MM.1S (cell line): ENCODE measurements around the gene GABRA1.

Experiments used
- DNase-seq: peaks from one replicate; pipeline ENCODE4 v3.0.0-alpha.2; 2015
- H2AFZ ChIP-seq: fragments of 300-600 bp; sonication (generic); 2 replicates; pipeline ENCODE4 v1.6.0; 2016; ENCODE audit warnings: antibody characterized with exemption, low read length
- H3F3A ChIP-seq: fragments of 300-600 bp; sonication (generic); 2 replicates; pipeline ENCODE4 v1.6.1; 2016; ENCODE audit warnings: mild to moderate bottlenecking, antibody characterized with exemption, low read length, moderate library complexity, mixed read lengths; ENCODE audit not compliant: insufficient read depth
- H3K27ac ChIP-seq: fragments of 300-600 bp; sonication (generic); 2 replicates; pipeline ENCODE4 v1.5.1; 2016; ENCODE audit warnings: mild to moderate bottlenecking, low read length
- H3K27me3 ChIP-seq: fragments of 300-600 bp; sonication (generic); replicated peaks from 2 replicates; pipeline ENCODE4 v1.6.0; 2016; ENCODE audit warnings: low read length; ENCODE audit not compliant: insufficient read depth
- H3K36me3 ChIP-seq: fragments of 300-600 bp; sonication (generic); replicated peaks from 2 replicates; pipeline ENCODE4 v1.6.1; 2016; ENCODE audit warnings: mild to moderate bottlenecking, low read length, mixed read lengths; ENCODE audit not compliant: insufficient read depth
- H3K4me1 ChIP-seq: fragments of 300-600 bp; sonication (generic); 2 replicates; pipeline ENCODE4 v1.6.1; 2016; ENCODE audit warnings: low read length, mixed read lengths
- H3K4me2 ChIP-seq: fragments of 300-600 bp; sonication (generic); 2 replicates; pipeline ENCODE4 v1.6.0; 2016; ENCODE audit warnings: low read depth, low read length
- H3K4me3 ChIP-seq: fragments of 300-600 bp; sonication (generic); 2 replicates; pipeline ENCODE4 v1.5.1; 2016; ENCODE audit warnings: low read length, mixed read lengths
- H3K79me2 ChIP-seq: fragments of 300-600 bp; sonication (generic); 2 replicates; pipeline ENCODE4 v1.6.1; 2016; ENCODE audit warnings: mixed run types, low read length, mixed read lengths
- H3K9ac ChIP-seq: fragments of 300-600 bp; sonication (generic); 2 replicates; pipeline ENCODE4 v1.6.1; 2016; ENCODE audit warnings: low read length, mixed read lengths
- H3K9me2 ChIP-seq: fragments of 300-600 bp; sonication (generic); replicated peaks from 2 replicates; pipeline ENCODE4 v1.6.1; 2016; ENCODE audit warnings: mild to moderate bottlenecking, low read length, mixed read lengths; ENCODE audit not compliant: insufficient read depth
- H3K9me3 ChIP-seq: fragments of 300-600 bp; sonication (generic); replicated peaks from 2 replicates; pipeline ENCODE4 v1.6.1; 2016; ENCODE audit warnings: mild to moderate bottlenecking, low read length, mixed read lengths; ENCODE audit not compliant: insufficient read depth
- H4K20me1 ChIP-seq: fragments of 300-600 bp; sonication (generic); 2 replicates; pipeline ENCODE4 v1.6.1; 2016; ENCODE audit warnings: mild to moderate bottlenecking, low read length, moderate library complexity, mixed read lengths; ENCODE audit not compliant: insufficient read depth
- EZH2 ChIP-seq: fragments of 300-600 bp; sonication (generic); optimal IDR thresholded peaks from 2 replicates; pipeline ENCODE3; 2017; ENCODE audit warnings: low read depth, mild to moderate bottlenecking, antibody characterized with exemption, low read length, mixed read lengths
- EZH2phosphoT487 ChIP-seq: fragments of 300-600 bp; sonication (generic); IDR thresholded peaks from 2 replicates; pipeline ENCODE4 v1.6.1; 2018; ENCODE audit warnings: antibody characterized with exemption, low read length
- TF ChIP-seq, protein P1 (sequence below): fragments of 300-600 bp; sonication (generic); IDR thresholded peaks from 2 replicates; pipeline ENCODE4 v1.5.1; 2016; ENCODE audit warnings: antibody characterized with exemption, low read length, mixed read lengths

The GABRA1 gene

DNA sequence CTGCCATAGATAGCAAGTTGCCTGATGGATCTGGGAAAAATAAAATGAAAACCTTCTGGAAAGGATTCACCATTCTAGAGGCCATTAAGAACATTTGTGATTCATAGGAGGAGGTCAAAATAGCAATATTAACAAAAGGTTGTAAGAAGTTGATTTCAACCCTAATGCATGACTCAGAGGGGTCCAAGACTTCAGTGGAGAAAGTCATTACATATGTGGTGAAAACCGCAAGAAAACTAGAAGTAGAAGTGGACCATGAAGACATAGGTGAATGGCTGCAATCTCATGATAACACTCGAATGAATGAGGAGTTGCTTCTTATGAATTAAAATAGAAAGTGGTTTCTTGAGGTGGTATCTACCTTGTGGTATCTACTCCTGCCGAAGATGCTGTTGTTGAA, 86.6 kb downstream of the GABRA1 start:
- Histone ChIP-seq H3K9me3 (no peaks in the 10 kb centered on the region), H3K9me2 (no peaks in the 10 kb centered on the region), H4K20me1 (no peaks in the 10 kb centered on the region), H3K4me2 (no peak overlapping the region), H2AFZ (no peak overlapping the region), H3K4me3 (no peak overlapping the region), H3K27me3 (no peaks in the 10 kb centered on the region), H3K9ac (no peak overlapping the region), H3K4me1 (no peaks in the 10 kb centered on the region), H3K27ac (no peak overlapping the region), H3F3A (no peaks in the 10 kb centered on the region), H3K79me2 (no peaks in the 10 kb centered on the region), H3K36me3 (no peaks in the 10 kb centered on the region)
- TF ChIP-seq EZH2 (no peak), EZH2phosphoT487 (no peak)
- TF ChIP-seq, protein P1, sequence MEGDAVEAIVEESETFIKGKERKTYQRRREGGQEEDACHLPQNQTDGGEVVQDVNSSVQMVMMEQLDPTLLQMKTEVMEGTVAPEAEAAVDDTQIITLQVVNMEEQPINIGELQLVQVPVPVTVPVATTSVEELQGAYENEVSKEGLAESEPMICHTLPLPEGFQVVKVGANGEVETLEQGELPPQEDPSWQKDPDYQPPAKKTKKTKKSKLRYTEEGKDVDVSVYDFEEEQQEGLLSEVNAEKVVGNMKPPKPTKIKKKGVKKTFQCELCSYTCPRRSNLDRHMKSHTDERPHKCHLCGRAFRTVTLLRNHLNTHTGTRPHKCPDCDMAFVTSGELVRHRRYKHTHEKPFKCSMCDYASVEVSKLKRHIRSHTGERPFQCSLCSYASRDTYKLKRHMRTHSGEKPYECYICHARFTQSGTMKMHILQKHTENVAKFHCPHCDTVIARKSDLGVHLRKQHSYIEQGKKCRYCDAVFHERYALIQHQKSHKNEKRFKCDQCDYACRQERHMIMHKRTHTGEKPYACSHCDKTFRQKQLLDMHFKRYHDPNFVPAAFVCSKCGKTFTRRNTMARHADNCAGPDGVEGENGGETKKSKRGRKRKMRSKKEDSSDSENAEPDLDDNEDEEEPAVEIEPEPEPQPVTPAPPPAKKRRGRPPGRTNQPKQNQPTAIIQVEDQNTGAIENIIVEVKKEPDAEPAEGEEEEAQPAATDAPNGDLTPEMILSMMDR = no peak
- DNase-seq = no peak

DNA sequence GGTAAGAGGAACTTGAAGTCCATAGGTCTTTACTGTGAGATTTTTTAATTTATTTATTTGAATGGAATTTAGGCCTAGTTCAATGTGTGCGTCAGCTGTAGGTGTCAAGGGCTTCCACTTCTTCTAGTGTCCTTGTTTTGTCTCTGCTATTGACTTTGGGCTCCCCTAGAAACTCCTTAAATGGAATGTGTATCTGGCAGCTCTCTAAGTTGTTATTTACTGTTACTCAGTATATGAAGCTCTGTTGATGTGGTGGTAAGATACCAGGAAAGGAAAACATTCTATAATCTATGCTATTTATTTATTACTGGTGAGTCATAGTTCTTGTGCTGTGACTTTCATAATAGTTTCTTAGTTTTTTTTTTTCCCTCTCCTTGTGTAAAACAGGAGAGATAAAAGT, 97.1 kb downstream of the GABRA1 start:
- Histone ChIP-seq H2AFZ (no peak overlapping the region), H4K20me1 (no peaks in the 10 kb centered on the region), H3K4me3 (no peak overlapping the region), H3K9me3 (no peaks in the 10 kb centered on the region), H3K27ac (no peak overlapping the region), H3K27me3 (no peaks in the 10 kb centered on the region), H3F3A (no peaks in the 10 kb centered on the region), H3K9me2 (no peaks in the 10 kb centered on the region), H3K4me1 (no peaks in the 10 kb centered on the region), H3K79me2 (no peaks in the 10 kb centered on the region), H3K9ac (no peak overlapping the region), H3K36me3 (no peaks in the 10 kb centered on the region), H3K4me2 (no peak overlapping the region)
- TF ChIP-seq EZH2phosphoT487 = no peak
- TF ChIP-seq, protein P1 = no peak
- TF ChIP-seq EZH2 = no peak
- DNase-seq = no peak

DNA sequence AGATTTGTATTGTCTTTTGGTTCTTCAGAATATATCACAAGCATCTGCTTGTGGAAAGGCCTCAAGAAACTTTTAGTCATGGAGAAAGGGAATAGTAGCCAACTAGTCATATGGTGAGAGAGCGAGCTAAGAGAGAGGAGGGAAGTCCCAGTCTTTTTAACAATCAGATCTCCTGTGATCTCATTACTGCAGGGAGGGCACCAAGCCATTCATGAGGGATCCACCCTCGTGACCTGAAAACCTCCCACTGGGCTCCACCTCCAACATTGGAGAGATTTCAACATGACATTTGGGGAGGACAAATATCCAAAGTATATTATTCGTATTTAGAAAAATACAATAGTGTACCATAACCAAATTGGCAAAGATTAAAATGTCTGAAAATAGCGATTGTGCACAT, 99.0 kb downstream of the GABRA1 start:
- Histone ChIP-seq H3K4me1 (no peaks in the 10 kb centered on the region), H3F3A (no peaks in the 10 kb centered on the region), H3K9me2 (no peaks in the 10 kb centered on the region), H3K27me3 (no peaks in the 10 kb centered on the region), H4K20me1 (no peaks in the 10 kb centered on the region), H3K9ac (no peak overlapping the region), H3K27ac (no peak overlapping the region), H3K4me2 (no peak overlapping the region), H2AFZ (no peak overlapping the region), H3K9me3 (no peaks in the 10 kb centered on the region), H3K4me3 (no peak overlapping the region), H3K36me3 (no peaks in the 10 kb centered on the region), H3K79me2 (no peaks in the 10 kb centered on the region)
- DNase-seq = no peak
- TF ChIP-seq EZH2 (no peak), EZH2phosphoT487 (no peak)
- TF ChIP-seq, protein P1 = no peak
